Parathyroid adenoma (tissue), 2 donors: ENCODE data around the gene PREX1.

Experiments used
- H2AFZ ChIP-seq: fragments of 300-600 bp; sonication (generic); one replicate; pipeline ENCODE4 v1.7.0; 2017; ENCODE audit warnings: antibody characterized with exemption, mild to moderate bottlenecking
- H3K27ac ChIP-seq: fragments of 300-600 bp; sonication (generic); one replicate; pipeline ENCODE4 v1.7.0; 2017
- H3K27me3 ChIP-seq: fragments of 300-600 bp; sonication (generic); one replicate; pipeline ENCODE4 v1.7.0; 2017; ENCODE audit warnings: low read length; ENCODE audit not compliant: control insufficient read depth, insufficient read depth
- H3K36me3 ChIP-seq: fragments of 300-600 bp; sonication (generic); one replicate; pipeline ENCODE4 v1.7.0; 2017; ENCODE audit warnings: low read length; ENCODE audit not compliant: control insufficient read depth, insufficient read depth
- H3K4me1 ChIP-seq: fragments of 300-600 bp; sonication (generic); one replicate; pipeline ENCODE4 v1.7.0; 2017; ENCODE audit warnings: control low read depth
- H3K4me2 ChIP-seq: fragments of 300-600 bp; sonication (generic); one replicate; pipeline ENCODE4 v1.7.0; 2017; ENCODE audit warnings: low read length
- H3K4me3 ChIP-seq: fragments of 300-600 bp; sonication (generic); one replicate; pipeline ENCODE4 v1.7.0; 2017; ENCODE audit warnings: low read depth, low read length
- H3K79me2 ChIP-seq: fragments of 300-600 bp; sonication (generic); one replicate; pipeline ENCODE4 v1.7.0; 2017; ENCODE audit warnings: control low read depth
- H3K9ac ChIP-seq: fragments of 300-600 bp; sonication (generic); one replicate; pipeline ENCODE4 v1.7.0; 2017; ENCODE audit warnings: mild to moderate bottlenecking
- H3K9me3 ChIP-seq: fragments of 300-600 bp; sonication (generic); one replicate; pipeline ENCODE4 v1.7.0; 2017; ENCODE audit warnings: low read length; ENCODE audit not compliant: control insufficient read depth
- TF ChIP-seq, protein P1 (sequence below): fragments of 300-600 bp; sonication (generic); IDR thresholded peaks from one replicate; pipeline ENCODE4 v1.7.0; 2017; ENCODE audit warnings: antibody characterized with exemption, mild to moderate bottlenecking
- donor health status: primary hyperparathyroidism.

Gene PREX1

DNA sequence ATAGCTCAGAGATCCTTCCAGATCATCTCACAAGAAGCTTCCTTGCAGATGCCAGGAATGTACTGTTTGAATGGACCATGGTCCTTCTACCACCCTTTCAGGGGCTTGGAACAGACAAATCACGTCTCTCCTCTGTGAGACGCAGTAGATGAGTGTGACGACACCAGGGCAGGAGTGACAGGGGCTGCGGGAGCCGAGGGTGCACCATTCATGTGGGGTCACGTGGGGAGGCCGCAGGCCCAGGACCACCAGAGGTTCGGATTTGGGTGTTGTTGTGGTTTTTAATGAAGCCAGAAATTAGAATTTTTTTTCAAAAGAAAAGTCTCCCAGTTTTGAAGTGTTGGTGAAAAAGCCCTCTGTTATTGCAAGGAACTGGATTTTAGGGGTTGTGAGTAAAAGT, 79.2 kb downstream of the PREX1 start:
- no peaks in the 10 kb centered on the region for H3K9me3 ChIP-seq
- H3K36me3 ChIP-seq, result no peaks in the 10 kb centered on the region
- TF ChIP-seq, protein P1, sequence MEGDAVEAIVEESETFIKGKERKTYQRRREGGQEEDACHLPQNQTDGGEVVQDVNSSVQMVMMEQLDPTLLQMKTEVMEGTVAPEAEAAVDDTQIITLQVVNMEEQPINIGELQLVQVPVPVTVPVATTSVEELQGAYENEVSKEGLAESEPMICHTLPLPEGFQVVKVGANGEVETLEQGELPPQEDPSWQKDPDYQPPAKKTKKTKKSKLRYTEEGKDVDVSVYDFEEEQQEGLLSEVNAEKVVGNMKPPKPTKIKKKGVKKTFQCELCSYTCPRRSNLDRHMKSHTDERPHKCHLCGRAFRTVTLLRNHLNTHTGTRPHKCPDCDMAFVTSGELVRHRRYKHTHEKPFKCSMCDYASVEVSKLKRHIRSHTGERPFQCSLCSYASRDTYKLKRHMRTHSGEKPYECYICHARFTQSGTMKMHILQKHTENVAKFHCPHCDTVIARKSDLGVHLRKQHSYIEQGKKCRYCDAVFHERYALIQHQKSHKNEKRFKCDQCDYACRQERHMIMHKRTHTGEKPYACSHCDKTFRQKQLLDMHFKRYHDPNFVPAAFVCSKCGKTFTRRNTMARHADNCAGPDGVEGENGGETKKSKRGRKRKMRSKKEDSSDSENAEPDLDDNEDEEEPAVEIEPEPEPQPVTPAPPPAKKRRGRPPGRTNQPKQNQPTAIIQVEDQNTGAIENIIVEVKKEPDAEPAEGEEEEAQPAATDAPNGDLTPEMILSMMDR, result no peak
- H3K4me2 ChIP-seq, result no peak overlapping the region
- no peak overlapping the region for H3K27ac ChIP-seq
- no peak overlapping the region for H3K4me3 ChIP-seq
- H3K4me1 ChIP-seq, result peaks cover 2% of the 10 kb centered on the region
- H3K79me2 ChIP-seq, result no peaks in the 10 kb centered on the region
- H3K27me3 ChIP-seq, result no peaks in the 10 kb centered on the region
- H3K9ac ChIP-seq, result no peak overlapping the region
- no peak overlapping the region for H2AFZ ChIP-seq

DNA sequence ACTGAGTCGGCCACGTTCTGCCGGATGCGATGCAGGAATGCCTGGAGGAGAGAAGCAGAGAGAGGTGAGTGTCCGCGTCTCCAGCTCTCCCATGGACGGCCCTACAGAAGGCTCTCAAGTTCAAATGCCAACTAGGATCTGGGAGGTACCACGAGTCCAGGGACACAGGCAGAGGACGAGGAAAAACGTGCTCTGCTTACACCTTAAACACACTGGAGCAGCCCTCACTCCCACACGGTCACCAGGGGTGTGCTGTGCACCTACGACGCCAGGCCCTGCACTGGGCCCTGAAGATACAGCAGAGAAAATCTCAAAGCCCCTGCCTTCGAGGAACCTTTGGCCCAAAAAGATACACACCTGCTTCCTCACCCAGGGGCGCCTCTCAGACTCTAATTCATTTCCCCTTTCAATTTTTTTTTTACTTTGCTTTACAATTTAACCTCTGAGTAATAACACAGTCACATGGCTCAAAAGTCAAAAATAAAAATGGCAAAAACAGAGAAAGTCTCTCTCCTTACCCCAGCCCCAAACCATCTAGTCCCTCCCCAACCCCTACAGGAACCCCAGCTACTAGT, 79.9 kb downstream of the PREX1 start:
- H3K4me3 ChIP-seq, result no peak overlapping the region
- H3K27ac ChIP-seq, result no peak overlapping the region
- no peak overlapping the region for H3K9ac ChIP-seq
- H3K36me3 ChIP-seq, result no peaks in the 10 kb centered on the region
- H3K9me3 ChIP-seq, result no peaks in the 10 kb centered on the region
- H3K4me2 ChIP-seq, result no peak overlapping the region
- H3K4me1 ChIP-seq, result peaks cover 2% of the 10 kb centered on the region
- no peak overlapping the region for H2AFZ ChIP-seq
- no peaks in the 10 kb centered on the region for H3K79me2 ChIP-seq
- no peaks in the 10 kb centered on the region for H3K27me3 ChIP-seq
- TF ChIP-seq, protein P1, result no peak

GRCh38 chr20:48745330-48745729, 82.5 kb downstream of the PREX1 start:
- TF ChIP-seq, protein P1, result no peak
- Histone ChIP-seq H3K27ac (no peak overlapping the region), H3K36me3 (no peaks in the 10 kb centered on the region)

GRCh38 chr20:48744515-48744914, 83.3 kb downstream of the PREX1 start:
- Histone ChIP-seq H3K36me3 (no peaks in the 10 kb centered on the region), H3K27me3 (no peaks in the 10 kb centered on the region), H2AFZ (no peak overlapping the region), H3K9ac (no peak overlapping the region), H3K4me2 (no peak overlapping the region), H3K4me1 (no peaks in the 10 kb centered on the region), H3K79me2 (no peaks in the 10 kb centered on the region), H3K9me3 (no peaks in the 10 kb centered on the region), H3K27ac (no peak overlapping the region), H3K4me3 (no peak overlapping the region)
- TF ChIP-seq, protein P1, result no peak

More at GRCh38 chr20:48745330-48745729, 82.5 kb downstream of the PREX1 start:
- Histone ChIP-seq H3K4me2 (no peak overlapping the region), H3K27me3 (no peaks in the 10 kb centered on the region), H3K9ac (no peak overlapping the region), H3K4me1 (no peaks in the 10 kb centered on the region), H2AFZ (no peak overlapping the region), H3K9me3 (no peaks in the 10 kb centered on the region), H3K79me2 (no peaks in the 10 kb centered on the region), H3K4me3 (no peak overlapping the region)

GRCh38 chr20:48743807-48744206, 84.0 kb downstream of the PREX1 start:
- H2AFZ ChIP-seq, result no peak overlapping the region
- H3K27ac ChIP-seq, result no peak overlapping the region
- H3K4me2 ChIP-seq, result no peak overlapping the region
- no peak overlapping the region for H3K9ac ChIP-seq
- H3K36me3 ChIP-seq, result no peaks in the 10 kb centered on the region
- no peak overlapping the region for H3K4me3 ChIP-seq
- H3K27me3 ChIP-seq, result no peaks in the 10 kb centered on the region
- no peaks in the 10 kb centered on the region for H3K4me1 ChIP-seq
- TF ChIP-seq, protein P1, result no peak
- no peaks in the 10 kb centered on the region for H3K9me3 ChIP-seq
- H3K79me2 ChIP-seq, result no peaks in the 10 kb centered on the region
